HG03558 (cell line): ENCODE measurements around the gene FBF1.
"Not testable (repeated sequence)": the region's sequence is repeated elsewhere in the genome, so short reads cannot be mapped to it uniquely, and the experiment has no call there.

ENCODE experiments used
- ATAC-seq: cut with Tn5 transposase; IDR thresholded peaks from one replicate; pipeline ENCODE4 v1.9.1; 2021; ENCODE audit warnings: moderate number of reproducible peaks; ENCODE audit not compliant: unreplicated experiment; ENCODE audit errors: extremely low read depth

Gene FBF1

DNA sequence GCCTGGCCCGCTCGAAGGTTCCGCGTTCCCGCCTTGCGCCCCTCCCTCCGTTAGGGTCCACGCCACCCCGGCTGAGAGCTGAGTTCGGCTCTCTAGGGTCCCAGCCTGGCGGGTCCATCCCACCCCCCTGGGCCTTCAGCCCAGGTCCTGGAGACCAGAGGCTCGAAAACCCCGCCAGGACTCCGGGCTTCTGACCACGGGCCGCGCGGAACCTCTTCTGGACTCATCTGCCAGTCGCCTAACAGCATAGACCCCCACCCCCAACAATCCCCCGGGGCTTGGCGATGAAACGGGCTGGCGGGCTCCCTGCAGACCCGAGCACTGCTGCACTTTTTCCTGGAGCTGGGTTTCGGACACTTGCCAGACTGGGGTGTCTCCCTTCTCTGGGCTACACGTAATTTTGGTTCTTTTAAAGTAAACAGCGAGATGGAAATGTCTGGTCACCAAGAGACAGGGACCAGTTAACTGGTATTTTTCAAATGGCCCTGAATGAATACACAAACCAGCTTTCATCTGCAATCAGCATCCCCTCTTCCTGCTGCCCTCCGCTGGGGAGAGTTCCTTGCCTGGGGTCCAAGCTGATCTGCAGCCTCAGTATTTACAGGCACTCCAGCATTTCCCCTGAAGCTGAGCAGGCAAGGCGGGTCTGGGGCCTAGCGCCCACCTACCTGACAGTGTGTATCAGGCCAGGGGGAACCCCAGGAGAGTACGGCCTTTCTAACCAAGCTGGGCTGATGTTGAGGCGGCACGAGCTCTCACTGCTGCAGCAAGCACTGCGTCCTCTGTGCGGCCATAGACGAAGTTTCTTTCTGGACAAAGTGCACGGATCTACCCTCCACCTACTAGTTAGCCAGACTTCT is 43.5 kb downstream of the FBF1 start:
- ATAC-seq = no peak

DNA sequence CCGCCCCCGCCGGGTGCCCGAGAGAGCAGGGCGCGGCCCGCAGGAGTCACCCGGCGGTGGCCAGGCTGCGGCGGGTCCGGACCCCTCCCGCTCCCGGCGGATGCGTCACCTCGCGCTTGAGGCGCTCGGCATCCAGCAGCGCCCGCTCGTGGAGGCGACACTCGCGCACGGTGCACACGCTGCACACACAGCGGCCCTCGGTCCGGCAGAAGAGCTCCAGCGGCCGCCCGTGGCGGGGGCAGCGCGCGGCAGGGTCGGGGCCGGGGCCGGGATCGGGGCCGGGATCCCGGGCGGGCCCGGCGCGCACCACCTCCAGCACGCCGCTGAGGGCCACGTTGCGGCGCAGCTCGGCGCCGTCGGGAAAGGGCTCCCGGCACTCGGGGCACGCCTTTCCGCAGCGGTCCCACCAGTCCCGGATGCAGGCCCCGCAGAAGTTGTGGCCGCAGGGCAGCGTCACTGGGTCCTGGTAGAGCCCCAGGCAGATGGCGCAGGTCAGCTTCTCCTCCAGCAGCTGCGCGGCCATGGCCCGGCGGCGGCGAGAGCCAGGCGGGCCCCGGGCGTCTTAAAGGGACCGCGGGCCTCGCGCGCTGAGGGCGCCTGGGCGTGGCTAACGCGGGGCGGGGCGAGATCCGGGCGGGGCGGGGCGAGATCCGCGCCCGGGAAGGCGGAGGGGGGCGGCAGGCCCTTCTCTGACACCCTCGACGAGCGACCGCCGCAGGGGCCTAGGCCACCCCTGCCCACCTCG is 44.3 kb downstream of the FBF1 start, which contains the start of gene TRIM65:
TRIM65 (minus strand) TSS at position 537 of the 745 bp plus-strand sequence; CDS start at position 523, 14 bp downstream.
- no peak for ATAC-seq

DNA sequence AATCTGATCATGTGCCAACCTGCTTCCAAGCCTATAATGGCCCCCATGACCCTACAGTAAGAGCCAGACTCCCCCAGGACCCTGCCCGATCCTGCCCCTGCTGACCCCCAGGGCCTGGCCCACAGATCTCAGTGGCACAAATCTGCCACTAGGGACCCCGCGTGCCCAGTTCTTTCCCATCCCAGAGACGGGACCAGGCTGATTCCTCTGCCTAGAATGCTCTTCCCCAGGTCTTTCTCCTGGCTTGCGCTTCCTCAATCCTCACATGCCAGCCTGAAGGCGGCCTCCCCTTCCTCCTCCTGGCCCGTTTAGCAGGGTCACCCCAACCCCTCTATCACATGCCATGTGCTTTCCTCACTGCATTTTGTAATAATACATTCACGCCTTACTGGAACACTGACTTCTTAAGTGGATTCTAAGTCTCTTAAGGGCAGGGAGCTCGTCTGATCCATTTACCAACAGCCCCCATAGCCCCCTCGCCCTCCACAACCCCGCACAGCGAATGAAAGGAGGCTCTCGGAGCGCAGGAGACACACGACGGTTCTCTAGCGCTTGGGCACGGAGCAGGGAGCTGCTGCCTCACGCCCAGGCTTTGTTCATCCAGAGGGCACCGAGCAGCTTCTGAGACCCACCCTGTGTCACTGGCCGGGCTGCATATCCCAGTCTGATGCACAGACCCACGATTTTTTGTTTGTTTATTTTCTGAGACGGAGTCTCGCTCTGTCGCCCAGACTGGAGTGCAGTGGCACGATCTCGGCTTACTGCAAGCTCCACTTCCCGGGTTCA is 45.3 kb downstream of the FBF1 start:
- no peak for ATAC-seq

DNA sequence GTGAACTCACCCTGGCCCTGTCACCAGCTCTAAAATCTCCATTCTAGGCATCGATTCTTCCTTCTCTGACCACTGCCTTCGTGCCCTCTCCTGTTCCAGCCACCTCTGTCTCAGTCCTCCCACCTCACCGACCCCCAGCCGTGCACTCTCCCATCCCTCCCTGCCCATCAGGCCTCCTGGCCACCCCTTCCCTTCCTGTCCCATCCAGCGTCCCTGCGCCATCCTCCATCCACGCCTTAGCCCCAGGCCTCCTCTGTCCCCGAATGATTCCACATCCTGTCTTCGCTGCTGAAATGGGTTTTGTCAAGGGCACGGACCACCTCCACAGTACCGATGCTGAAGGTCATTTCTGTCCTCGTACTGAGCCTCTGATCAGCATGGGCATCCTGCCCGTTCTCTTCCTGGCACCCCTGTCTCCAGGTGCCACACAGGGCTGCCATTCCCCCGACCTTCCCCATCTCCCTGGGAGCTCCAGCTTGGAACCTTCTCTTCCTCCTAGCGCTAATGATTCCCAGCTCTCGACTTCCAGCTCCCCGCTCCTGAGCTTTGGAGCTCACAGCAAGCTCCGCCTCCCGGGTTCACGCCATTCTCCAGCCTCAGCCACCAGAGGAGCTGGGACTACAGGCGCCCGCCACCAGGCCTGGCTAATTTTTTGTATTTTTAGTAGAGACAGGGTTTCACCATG is 46.7 kb downstream of the FBF1 start:
- ATAC-seq = no peak

DNA sequence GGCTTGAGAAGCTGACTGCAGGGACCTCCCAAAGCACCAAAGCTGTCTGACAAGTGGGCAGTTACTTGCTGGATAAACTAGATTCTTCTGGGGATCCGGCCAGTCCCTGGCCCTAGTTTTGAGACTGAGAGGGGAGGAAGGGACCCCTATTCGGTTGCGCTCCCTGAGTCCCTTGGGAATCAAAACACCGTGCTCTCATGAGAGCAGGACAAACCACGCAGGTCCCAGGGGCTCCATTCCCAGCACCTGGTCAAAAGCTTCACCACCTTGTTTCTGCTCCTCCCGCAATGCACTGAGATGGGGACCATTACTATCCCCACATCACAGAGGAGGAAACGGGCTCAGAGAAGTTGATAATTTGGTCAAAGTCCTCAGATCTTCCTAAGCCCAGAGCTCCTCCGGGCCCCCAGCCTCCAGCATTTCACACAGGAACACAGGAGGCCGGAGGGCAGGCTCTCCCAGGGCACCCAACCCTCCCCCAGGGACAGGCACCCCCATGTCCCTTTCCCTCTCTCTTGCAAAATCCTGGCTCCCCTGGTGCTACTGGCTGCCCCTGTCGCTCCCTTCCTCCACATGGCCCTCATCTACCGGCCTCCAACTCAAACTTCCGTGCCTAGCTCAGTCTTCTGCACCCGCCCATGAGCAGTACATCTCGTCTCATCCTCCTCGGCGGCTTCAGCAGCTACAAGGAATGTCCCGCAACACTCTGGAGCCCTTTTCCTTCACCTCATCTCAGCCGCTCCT is 47.4 kb downstream of the FBF1 start:
- no peak for ATAC-seq

DNA sequence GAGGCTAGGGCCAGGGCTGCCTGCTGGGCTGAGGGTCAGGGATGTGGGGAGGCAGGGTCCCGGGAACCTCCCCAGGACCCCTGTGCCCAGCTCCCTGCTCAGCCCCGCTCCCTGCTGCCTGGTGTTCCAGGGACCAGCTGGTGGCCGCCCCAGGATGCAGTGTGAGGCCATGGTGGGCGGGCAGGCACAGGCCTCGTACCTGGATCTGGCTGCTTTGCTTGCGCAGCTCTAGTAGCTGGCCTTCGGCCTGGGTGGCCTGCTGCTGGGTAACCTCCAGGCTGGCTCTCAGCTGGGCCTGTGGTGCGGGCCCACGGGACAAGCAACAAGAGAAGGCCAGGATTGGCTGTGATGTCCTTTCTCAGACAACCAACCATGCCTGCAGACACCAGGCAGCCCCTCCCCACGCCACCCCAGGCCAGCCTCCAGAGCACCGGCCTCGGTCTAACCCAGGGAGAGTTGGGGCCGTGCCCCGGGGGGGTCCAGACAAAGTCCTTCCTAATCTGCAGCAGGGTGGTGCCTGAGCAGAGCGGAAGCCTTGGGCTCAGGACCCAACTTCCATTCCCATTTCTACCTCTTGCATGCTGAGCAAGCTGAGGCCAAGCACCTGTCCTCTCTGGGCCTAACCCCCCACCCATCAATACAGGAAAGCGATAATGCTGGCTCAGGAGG is 48.2 kb downstream of the FBF1 start:
- no peak for ATAC-seq

DNA sequence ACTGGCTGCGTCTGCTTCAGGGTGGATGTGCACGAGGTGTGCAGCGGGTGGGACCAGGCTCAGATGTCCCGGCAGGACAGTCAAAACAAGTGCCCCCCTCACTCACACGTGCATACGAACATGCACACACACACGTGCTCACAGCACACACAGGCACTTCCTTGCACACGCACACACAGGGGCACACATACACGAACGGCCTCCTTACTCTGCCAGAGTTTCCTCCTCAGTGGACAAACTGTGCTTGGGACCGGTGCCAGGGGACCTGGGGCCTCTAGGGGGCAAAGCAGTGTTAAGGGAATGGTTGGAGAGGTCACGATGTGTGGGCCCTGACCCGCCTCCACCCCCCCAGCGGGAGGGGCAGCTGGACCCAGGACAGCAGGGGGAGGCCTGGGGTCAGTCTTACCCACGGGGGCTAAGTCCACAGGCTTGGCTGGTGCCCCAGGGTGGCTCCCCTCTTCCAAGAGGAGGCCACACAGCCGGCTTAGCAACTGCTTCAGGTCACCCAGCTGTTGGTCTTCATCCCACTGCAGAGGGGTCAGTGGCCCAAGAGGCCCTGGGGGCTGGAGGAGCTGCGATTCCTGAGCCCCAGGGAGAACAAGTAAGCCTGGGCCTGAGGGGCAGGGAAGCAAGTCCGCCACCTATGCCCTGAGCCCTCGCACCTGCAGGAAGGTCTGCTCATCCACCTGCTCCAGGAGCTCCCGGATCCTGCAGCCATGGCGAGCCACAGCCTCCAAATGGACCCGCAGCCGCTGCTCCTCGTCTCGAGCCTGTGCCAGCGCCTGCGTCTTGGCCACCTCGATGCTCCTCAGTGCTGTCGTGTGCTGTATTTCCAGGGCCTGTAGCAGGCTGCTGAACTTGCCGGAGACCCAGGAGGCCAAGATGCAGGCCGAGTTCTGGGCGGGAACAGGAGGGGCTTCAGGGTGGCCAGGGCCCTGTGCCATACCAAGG is 49.0 kb downstream of the FBF1 start:
- ATAC-seq = no peak

DNA sequence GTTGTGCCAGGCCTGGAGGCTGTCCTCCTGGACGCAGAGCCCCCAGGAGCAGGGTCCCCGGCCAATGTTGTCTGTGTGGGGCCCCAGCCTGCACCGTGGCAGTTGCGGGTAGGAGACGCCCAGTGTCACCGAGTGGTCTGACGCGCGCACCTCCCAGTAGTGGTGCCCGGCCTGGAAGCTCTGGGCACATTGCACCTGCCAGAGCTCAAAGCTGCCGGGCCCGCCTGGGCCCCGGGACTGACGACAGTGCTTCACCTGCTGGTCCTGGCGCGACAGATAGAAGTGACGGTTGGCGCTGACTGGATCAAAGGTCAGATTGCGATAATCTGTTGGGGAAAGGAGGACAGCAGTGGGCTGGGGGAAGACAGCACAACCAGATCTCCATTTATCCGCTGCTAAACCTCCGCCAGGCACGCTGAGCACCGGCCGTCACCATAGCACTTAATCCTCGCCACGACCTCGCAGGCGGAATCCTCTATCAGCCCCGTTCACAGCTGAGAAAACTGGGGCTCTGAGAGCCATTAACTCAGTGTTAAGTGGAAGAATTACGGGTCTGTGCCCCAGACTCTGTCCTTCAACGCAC is 49.7 kb downstream of the FBF1 start:
- ATAC-seq = no peak

DNA sequence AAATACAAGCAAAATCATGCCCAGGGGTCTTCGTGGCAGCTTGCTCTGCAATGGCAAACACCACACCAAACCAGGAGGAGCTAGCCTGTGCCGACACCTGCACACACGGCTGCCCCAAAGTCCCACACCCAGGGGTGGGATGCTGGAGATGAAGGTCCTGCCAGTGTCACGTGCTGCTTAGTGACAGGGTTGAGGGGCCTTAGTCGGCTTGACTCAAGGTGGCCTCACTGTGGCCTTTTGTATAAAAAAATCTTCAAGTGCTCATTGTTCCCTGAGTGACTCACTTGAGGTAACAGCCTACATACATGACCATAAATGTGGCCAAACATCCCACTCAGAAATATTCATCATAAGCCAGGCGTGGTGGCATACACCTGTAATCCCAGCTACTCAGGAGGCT is 51.4 kb downstream of the FBF1 start:
- ATAC-seq = no peak

DNA sequence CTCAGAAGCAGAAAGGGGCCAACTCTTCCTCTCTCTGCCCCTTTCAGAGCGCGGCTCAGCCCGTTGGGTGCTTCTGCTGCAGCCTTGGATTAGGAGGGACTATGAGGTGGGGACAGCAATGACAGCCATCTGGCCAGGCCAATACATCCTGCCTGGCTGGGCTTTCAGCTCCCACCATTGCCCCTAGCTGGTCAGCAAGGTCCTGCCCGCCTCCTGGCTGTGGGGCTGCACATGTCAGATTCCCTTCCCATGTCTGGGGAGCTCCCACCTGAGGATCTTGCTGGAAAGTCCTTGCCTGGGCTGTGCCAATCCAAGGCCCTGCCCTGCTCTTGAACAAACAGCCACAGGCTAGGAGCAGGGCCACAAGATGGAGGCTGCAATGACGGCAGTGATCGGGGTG is 52.4 kb downstream of the FBF1 start:
- no peak for ATAC-seq

DNA sequence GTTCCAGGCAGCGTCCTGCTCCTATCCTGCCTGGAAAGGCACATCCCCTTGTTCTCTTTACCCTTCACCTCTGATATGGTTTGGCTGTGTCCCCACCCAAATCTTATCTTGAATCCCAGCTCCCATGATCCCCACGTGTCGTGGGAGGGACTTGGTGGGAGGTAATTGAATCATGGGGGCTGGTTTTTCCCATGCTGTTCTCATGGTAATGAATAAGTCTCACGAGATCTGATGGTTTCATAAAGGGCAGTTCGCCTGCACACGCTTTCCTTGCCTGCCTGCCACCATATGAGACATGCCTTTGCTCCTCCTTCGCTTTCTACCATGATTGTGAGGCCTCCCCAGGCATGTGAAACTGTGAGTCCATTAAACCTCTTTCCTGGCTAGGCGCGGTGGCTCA is 55.0 kb downstream of the FBF1 start:
- ATAC-seq = not testable (repeated sequence)

DNA sequence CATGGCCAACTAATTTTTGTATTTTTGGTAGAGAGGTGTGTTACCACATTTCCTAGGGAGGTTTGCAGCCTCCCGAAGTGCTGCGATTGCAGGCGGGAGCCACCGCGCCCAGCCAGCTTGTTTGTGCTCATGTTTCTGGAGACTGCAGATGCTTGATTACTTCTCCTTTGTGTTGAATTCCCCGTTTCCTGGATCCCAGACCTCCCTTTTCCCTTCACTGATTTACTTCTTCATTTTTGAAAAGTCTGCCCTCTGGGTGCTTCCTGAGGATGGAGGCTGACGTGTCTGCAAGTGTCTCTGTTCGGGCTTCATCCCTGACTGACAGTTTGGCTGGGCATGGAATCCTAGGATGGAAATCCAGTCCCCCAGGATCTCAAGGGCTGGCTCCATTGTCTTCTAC is 55.4 kb downstream of the FBF1 start:
- ATAC-seq = no peak

DNA sequence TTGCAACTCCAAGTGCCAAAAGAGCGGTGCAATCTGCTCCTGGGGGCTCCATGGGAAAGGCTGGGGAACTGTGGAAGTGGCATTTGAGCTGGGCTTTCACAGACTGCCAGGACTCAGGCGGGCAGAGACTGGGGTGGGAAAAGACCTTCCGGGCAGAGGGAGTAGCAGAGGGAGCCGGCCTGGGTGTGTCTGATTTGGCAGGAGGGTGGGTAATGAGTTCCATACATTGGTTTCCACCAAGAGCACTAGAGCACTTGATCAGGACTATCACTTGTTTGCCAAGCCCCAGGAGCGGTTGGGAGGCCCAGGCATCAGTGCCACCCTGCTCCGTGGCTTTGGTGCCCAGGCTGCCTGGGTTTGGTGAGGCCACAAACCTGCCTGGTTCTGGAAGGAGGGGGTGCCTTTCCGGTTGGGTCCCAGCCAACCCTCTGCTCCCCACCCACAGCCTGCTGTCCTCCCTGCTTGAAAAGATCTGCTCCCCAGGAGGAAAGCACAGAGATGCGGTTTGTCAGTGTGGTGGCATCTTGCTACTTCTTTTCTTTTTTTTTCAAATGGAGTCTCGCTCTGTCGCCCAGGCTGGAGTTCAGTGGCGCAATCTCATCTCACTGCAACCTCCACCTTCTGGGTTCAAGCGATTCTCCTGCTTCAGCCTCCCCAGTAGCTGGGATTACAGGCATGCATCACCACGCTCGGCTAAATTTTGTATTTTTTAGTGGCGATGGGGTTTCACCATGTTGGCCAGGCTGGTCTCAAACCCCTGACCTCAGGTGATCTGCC is 59.0 kb downstream of the FBF1 start:
- no peak for ATAC-seq

DNA sequence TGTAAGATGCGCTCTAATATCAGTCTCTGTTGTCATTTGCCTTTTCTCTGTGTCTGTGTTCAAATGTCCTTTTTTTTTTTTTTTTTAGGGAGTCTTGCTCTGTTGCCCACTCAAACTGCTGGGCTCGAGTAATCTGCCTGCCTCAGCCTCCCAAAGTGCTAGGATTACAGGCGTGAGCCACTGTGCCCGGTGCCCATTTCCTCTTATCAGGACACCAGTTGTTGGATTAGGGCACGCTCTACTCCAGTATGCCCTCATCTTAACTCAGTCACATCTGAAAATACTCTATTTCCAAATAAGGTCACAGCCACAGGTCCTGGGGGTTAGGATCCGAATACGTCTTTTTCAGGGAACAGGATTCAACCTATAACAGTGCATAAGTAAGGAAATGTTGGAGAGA is 60.6 kb downstream of the FBF1 start:
- no peak for ATAC-seq

DNA sequence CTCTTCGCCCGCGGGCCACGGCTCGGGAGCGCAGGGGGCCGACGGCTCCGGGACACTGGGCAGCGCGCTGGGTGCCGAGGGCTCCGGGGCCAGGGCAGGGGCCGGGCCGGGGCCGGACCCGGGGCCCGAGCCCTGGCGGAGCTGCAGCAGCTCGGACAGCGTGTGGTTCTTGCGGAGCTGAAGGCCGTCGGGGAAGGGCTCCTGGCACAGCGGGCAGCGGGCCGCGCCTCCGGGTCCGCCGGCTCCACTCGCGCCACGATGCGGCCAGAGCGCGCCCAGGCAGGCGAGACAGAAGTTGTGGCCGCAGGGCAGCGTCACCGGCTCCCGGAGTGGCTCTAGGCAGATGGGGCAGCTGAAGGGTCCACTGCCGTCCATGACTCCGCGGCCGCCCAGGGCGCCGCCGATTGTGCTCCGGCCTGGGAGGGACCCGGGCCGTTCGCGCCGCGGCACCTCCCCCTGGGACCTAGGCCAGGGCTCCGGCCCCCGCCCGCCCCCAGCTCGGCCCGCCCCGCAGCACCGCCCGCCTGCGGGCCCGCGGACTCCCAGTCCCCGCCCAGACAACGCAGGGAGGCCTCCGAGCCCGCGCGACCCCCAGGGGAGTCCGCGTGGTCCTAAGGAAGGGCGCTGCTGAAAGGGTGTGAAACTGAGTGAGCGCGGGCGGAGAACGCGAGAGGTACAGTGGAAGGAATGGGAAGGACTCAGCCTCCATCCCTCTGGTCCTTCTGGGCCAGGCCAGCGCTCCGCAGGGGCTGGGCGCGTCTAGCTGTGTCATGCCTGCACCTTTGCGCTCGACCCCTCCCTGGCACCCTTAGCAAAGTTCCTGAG is 62.5 kb downstream of the FBF1 start, which contains the start of gene TRIM47:
TRIM47 (minus strand) TSS at position 408 of the 825 bp plus-strand sequence; CDS start at position 375, 33 bp downstream.
- ATAC-seq = no peak

DNA sequence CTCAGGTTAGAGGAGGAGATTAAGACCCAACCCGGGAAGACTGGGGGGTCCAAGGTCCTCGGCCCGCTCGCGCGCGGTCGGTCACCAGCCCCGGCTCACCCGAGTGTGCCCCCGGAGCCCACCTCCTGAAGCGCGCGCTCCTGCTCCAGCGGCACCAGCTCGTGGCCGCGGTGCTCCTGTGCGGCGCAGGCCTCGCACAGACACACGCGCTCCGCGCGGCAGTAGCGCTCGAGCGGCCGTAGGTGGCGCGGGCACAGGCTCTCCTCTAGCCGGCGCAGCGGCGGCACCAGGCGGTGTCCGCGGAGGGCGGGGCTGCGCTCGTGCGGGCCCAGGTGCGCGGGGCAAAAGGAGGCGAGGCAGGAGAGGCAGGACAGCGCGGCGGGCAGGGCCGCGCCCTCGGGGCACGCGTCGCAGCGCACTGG is 63.1 kb downstream of the FBF1 start:
- no peak for ATAC-seq
